Ascending aorta (tissue), 2 donors: ENCODE results near the gene ESPN. TPM values are rescaled to one million over a fixed set of nuclear protein-coding genes. Genes with fewer than 3 reads are reported as not detected.
A peak's percentile ranks its signal among the peaks of the same experiment; 100 is the strongest.

ENCODE experiments used
- DNase-seq, 2 donors: peaks; one replicate each; pipeline ENCODE4 v3.0.0-alpha.2; 2019; ENCODE audit warnings: low spot score in 2 of 2
- H3K27ac ChIP-seq, 2 donors: fragments of 200-600 bp; sonication (generic); one replicate each; pipeline ENCODE4 v1.5.1; 2016 to 2017; ENCODE audit warnings: mild to moderate bottlenecking in 1 of 2
- H3K27me3 ChIP-seq: fragments of 200-600 bp; sonication (generic); one replicate; pipeline ENCODE4 v1.5.1; 2017
- H3K36me3 ChIP-seq, 2 donors: fragments of 200-600 bp; sonication (generic); one replicate each; pipeline ENCODE4 v1.5.1; 2016
- H3K4me1 ChIP-seq, 2 donors: fragments of 200-600 bp; sonication (generic); one replicate each; pipeline ENCODE4 v1.5.1; 2016 to 2017; ENCODE audit warnings: mild to moderate bottlenecking in 1 of 2
- H3K4me3 ChIP-seq, 2 donors: fragments of 200-600 bp; sonication (generic); one replicate each; pipeline ENCODE4 v1.5.1; 2016 to 2017; ENCODE audit warnings: mild to moderate bottlenecking in 1 of 2
- H3K9me3 ChIP-seq, 2 donors: fragments of 200-600 bp; sonication (generic); one replicate each; pipeline ENCODE4 v1.5.1; 2016
- intact Hi-C: fragments of 100-400 bp; cut with DNase I; formaldehyde crosslinking; loops from one replicate; pipeline ENCODE4 v1.15.1; 2023
- total RNA-seq: library from RNA; depleted of rRNA; stranded (reverse); fragments of >200 nt; gene quantifications from one replicate; pipeline ENCODE4 v1.1.0, GENCODE V29; 2016
- TF ChIP-seq, protein P1 (sequence below), 3 experiments: fragments of 200-600 bp in 2 of 3; fragments of 450-650 bp in 1 of 3; sonication (generic) in 2 of 3; IDR thresholded peaks; one replicate each; pipeline ENCODE4 v1.5.1; 2016 to 2019; ENCODE audit warnings: antibody characterized with exemption in 3 of 3, mild to moderate bottlenecking in 1 of 3, moderate library complexity in 1 of 3

The ESPN gene
- total RNA-seq, 1 donor from 2014 or later, result 2.2 TPM

DNA sequence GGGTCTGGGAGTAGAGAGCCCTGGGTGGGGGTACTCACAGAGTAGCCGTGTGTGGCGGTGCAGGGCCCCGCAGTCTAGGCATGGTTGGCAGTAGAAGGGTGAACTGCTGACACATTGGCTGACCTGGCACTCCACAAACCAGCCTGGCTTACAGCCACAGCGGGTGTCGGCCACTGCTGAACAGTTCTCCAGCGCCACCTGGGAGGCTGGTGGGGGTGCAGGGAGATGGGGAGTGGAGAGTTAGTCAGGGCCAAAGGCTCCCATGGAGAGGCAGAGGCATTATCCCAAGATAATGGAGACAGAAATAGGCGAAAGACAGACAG lies 39.9 kb downstream of the ESPN start:
- Histone ChIP-seq H3K36me3 (peaks cover 3 to 39% of the 10 kb centered on the region in 2 donors), H3K4me1 (no peaks in the 10 kb centered on the region), H3K27me3 (no peaks in the 10 kb centered on the region), H3K9me3 (no peaks in the 10 kb centered on the region), H3K4me3 (no peak overlapping the region), H3K27ac (no peak overlapping the region)
- no peak for DNase-seq
- intact Hi-C loops, result no loop called here
- TF ChIP-seq, protein P1, sequence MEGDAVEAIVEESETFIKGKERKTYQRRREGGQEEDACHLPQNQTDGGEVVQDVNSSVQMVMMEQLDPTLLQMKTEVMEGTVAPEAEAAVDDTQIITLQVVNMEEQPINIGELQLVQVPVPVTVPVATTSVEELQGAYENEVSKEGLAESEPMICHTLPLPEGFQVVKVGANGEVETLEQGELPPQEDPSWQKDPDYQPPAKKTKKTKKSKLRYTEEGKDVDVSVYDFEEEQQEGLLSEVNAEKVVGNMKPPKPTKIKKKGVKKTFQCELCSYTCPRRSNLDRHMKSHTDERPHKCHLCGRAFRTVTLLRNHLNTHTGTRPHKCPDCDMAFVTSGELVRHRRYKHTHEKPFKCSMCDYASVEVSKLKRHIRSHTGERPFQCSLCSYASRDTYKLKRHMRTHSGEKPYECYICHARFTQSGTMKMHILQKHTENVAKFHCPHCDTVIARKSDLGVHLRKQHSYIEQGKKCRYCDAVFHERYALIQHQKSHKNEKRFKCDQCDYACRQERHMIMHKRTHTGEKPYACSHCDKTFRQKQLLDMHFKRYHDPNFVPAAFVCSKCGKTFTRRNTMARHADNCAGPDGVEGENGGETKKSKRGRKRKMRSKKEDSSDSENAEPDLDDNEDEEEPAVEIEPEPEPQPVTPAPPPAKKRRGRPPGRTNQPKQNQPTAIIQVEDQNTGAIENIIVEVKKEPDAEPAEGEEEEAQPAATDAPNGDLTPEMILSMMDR (IDR thresholded peaks at IDR 0.05), result no peak

GRCh38 chr1:6464915-6465314 lies 40.3 kb downstream of the ESPN start:
- Histone ChIP-seq H3K27ac (no peak overlapping the region), H3K36me3 (peaks cover 4 to 44% of the 10 kb centered on the region in 2 donors), H3K9me3 (no peaks in the 10 kb centered on the region), H3K27me3 (no peaks in the 10 kb centered on the region), H3K4me3 (no peak overlapping the region), H3K4me1 (no peaks in the 10 kb centered on the region)
- intact Hi-C loops, result no loop called here
- TF ChIP-seq, protein P1 (IDR thresholded peaks at IDR 0.05), result no peak
- no peak for DNase-seq

GRCh38 chr1:6465461-6466005 lies 41.0 kb downstream of the ESPN start:
- Histone ChIP-seq H3K36me3 (peaks cover 11 to 50% of the 10 kb centered on the region in 2 donors), H3K9me3 (no peaks in the 10 kb centered on the region), H3K4me1 (no peaks in the 10 kb centered on the region), H3K27me3 (no peaks in the 10 kb centered on the region), H3K27ac (no peak overlapping the region), H3K4me3 (peak overlapping the region in 1 of 2 donors; percentile 32)
- intact Hi-C loops, result no loop called here
- TF ChIP-seq, protein P1 (IDR thresholded peaks at IDR 0.05), result no peak
- DNase-seq, result no peak

GRCh38 chr1:6466023-6466422 lies 41.4 kb downstream of the ESPN start, which contains the start of gene TNFRSF25:
TSS of gene TNFRSF25 (minus strand) at chr1:6466173. CDS start at chr1:6466107, 66 bp downstream.
- H3K4me3 ChIP-seq, result peak within 1 kb of the TSS in 1 of 2 donors; percentile 32
- H3K27ac ChIP-seq, result no peak within 1 kb of the TSS
- TF ChIP-seq, protein P1 (IDR thresholded peaks at IDR 0.05), result no peak
- H3K4me1 ChIP-seq, result no peaks in the 10 kb centered on the region
- H3K27me3 ChIP-seq, result no peaks in the 10 kb centered on the region
- peaks cover 16 to 55% of the 10 kb centered on the region in 2 donors for H3K36me3 ChIP-seq
- H3K9me3 ChIP-seq, result no peaks in the 10 kb centered on the region
- DNase-seq, result no peak
- intact Hi-C loops, result no loop called here

DNA sequence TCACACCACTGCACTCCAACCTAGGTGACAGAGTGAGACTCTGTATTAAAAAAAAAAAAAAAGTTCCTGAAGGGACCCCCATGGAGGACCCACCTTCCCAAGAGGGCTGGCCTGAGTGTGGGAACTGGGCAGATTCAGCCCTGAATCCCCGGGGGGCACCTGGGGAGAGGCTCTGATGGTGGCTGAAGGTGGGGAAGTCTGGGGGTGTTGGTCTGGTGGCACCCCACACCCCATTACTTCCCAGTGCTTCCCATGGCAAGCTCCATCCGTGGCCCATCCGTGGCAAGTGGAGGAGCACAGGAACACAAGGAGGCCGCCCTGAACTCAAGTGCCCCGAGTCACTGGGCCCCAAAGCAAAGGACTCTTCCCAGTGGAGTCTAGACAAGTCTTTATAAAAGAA lies 42.2 kb downstream of the ESPN start:
- no peak for DNase-seq
- peaks cover 16 to 50% of the 10 kb centered on the region in 2 donors for H3K36me3 ChIP-seq
- TF ChIP-seq, protein P1 (IDR thresholded peaks at IDR 0.05), result no peak
- intact Hi-C loops, result no loop called here
- H3K27ac ChIP-seq, result no peak overlapping the region
- no peaks in the 10 kb centered on the region for H3K9me3 ChIP-seq
- H3K4me1 ChIP-seq, result no peaks in the 10 kb centered on the region
- no peak overlapping the region for H3K4me3 ChIP-seq
- no peaks in the 10 kb centered on the region for H3K27me3 ChIP-seq

DNA sequence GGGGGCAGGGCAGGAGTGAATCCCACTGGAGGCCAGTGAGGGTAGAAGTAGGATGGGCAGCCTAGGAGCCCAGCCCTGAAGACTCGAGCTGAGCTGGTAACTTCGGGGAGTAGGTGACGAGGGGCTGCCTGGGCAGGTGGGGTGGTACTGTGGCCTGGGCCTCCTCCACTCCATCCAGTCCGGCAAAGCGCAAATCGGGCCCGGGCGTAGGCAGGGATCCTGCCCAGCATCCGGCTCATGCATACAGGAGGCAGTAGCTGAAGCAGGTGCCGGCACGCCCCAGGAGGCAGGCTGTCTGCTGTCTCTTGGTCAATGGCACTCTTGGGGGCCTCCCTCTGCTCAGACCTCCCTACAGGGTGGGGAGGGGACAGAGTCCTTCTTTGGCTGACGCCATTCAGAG lies 42.6 kb downstream of the ESPN start:
- H3K9me3 ChIP-seq, result no peaks in the 10 kb centered on the region
- no peaks in the 10 kb centered on the region for H3K4me1 ChIP-seq
- DNase-seq, result no peak
- intact Hi-C loops, result no loop called here
- TF ChIP-seq, protein P1 (IDR thresholded peaks at IDR 0.05), result no peak
- peaks cover 16 to 50% of the 10 kb centered on the region in 2 donors for H3K36me3 ChIP-seq
- no peak overlapping the region for H3K4me3 ChIP-seq
- H3K27me3 ChIP-seq, result no peaks in the 10 kb centered on the region
- H3K27ac ChIP-seq, result no peak overlapping the region
